NCI-H526 (cell line): Measurements from ENCODE around the gene C11orf42.

Experiments used
- DNase-seq, 2 experiments: peaks; one replicate each; lab custom pipeline; 2025; lab: John Stamatoyannopoulos, UW

Gene C11orf42, protein sequence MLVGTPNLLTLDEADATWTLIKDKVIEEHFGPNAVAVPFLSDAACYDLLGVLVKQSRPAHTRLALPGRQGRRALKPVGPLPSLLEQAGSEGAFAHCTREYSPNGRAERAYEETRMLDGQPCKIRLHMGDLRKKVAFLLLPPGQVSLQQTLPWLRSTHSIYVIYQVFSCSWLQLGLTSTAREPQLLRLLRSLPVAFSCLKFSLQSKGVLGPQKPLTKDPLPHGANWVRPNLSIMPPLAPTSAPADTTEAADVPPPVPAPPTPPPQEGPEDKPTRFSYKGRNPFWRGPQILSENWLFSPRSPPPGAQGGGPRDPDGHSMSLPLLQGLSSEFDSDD

DNA sequence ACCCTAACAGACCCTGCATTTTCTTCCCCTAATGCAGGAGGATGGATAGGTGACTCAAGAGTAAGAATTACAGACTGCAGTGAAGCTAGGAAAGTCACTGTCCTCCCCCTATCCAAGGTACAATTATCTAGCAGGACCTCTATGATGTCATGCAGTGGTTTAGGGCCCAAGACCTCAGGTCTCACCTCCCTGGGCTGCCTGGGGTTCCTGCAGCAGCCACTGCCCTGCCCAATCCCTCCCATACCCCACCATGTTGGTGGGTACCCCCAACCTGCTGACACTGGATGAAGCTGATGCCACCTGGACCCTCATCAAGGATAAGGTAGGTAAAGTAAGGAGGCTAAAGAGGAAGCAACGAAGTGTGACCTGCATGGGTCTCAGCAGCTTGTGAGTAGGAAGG lies at the start of gene C11orf42:
C11orf42 (plus strand) TSS at position 192 of the 400 bp plus-strand sequence; CDS start at position 251, 59 bp downstream.
- no peak for DNase-seq

DNA sequence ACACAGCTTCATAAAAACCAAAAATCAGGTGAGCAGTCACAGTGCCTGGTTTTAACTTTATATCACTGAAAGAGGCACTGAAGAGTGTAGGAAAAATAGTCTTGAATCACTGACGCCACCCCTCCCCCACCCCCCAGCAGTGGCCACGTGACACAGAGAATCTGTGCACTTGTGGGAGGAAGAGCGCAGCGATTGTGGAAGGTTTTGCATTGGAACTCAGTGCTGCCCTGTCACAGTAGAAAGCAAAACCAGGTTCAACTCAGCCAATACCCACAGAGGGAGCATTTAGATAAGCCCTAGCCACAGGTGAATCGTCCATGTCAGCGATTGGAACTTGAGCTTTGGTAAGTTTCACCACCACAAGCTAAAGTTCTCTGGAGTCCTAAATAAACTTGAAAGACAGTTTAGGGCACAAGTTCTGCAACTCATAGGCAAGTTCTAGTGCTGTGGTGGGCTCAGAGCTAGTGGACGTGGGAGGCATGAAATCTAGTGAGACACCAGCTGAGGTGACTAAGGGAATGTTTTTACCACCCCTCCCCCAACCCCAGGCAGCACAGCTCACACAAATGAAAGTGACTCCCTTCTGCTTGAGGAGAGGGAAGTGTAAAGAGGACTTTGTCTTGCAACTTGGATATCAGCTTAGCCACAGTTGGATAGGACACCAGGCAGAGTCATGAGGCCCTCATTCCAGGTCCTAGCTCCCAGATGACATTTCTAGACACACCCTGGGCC lies 48.6 kb upstream of the C11orf42 start:
- no peak for DNase-seq

DNA sequence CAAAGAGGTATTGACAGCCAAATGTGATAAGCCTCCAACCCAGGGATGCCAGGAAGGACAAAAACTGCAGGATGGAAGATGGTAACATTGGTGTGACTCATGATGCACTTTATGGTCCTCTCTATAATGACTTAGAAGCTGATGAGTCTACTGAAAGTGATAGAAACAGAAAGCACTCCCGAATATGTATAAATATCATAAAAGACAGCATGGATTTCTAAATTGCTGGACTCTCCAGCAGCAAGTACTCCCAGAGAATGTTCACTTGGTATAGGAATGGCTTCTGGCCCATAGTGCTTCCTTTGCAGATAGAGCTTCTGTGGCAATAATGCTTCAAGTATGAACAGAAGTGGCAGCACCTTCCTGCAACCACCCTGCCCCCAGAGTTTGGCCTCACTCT lies 35.1 kb upstream of the C11orf42 start, which contains the start of gene OR52B2:
OR52B2 (minus strand) TSS at position 101 of the 400 bp plus-strand sequence; CDS start at position 101, 0 bp downstream.
- DNase-seq, result no peak

DNA sequence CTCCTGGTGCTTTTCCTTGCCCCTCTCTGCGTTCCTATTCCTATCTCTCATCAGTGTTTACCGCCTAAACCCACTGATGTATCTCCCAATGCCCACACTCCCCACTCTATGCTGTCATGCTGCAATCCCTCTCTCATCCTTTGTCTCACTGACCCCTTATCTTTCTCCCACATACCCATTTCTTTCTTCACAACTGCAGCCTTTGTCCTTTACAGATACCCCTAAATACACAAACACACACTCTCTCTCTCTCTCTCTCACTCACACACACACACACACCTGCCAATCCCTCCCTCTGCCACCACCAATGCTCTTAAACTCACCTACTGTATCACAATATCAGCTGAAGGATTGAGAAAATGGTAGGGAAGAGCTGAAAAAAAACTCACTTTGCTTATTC lies 29.9 kb upstream of the C11orf42 start:
- no peak for DNase-seq

DNA sequence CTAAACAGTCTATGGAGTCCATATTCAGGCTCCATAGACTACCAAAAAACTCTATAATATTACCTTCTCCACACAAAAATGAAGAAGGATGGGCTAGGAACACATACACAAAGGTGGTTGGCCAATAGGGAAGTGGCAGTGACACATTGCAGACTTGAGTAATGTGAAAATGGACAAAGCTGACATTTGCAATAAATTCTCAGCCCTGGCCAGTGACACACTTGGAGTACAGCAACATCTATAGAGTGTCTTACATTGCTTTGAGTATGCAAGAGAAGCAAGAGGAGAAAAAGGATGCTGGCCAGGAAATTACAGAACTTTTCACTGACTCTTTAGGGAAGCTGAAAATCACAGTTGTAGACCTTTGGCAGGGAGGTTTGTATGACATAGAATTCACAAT lies 13.6 kb upstream of the C11orf42 start:
- no peak for DNase-seq

DNA sequence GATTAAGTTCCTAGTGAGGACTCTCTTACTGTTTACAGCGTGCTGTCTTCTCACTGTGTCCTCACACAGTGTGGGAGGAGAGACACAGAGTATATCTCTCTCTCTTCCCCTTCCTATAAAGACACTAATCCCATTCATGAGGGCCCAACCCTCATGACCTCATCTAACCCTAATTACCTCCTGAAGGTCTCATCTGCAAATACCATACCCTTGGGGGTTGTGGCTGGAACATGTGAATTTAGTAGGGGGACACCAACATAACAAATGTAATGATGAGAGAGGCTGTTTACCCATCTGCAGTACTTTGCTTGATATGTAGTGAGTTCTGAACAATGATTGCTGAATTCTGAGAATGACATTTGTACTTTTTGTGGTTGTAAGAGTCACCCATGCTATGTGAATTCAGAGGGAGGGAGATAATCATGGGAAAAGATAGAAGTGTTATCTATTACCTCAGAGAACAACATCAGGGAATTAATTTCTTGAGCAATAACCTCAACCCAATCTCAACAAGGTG lies 11.2 kb upstream of the C11orf42 start:
- no peak for DNase-seq

DNA sequence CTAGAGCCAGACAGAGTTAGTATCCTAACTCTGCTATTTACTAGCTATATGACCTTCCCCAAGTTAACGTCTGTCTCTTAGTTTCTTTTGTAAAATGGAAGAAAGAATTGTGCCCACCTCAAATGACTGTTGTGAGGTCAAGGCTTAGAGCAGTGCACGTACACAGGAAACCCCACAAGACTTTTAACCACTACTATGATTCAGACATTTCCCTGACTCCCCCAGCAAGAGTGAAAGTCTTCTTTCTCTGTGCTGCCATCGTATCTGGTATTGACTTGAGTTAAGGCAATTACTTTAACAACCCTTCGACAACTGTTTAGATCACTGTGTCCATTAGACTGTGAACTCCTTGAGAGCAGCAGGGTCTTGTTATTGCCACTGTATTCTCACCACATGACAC lies 9.0 kb upstream of the C11orf42 start:
- DNase-seq, result no peak

DNA sequence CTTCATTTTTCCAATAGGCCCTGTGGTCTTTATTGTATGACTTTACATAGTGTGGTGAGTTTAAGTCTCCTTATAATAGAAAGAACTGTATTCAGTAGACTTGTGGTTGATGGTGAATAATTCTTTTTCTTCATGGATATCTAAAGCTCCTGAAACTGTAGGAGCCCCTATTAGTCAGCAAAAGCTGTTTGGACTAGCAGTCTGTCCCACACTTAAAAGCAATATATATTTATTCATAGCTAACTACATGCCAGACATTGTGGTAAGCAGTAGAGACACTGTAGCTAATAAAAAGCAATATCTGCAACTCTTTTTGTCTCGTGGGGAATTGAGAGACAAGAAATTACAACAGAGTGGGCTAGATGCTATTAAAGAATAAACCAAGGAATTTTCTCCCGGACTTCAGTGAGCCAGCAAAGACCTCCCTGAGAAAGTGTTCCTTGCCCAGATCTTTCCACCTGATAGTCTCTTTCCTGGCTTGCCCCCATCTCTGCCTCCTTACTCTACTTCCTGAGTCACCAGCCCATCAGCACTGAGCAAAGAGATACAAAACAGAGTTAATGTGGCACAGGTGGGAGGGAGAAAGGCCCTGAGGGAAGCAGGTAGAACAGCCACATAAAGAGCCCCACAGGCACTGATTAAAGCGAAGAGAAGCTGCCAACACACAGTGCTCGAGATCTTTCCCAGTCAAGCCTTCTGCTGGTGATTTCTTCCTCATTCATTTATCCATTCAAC lies 7.7 kb upstream of the C11orf42 start:
- no peak for DNase-seq

DNA sequence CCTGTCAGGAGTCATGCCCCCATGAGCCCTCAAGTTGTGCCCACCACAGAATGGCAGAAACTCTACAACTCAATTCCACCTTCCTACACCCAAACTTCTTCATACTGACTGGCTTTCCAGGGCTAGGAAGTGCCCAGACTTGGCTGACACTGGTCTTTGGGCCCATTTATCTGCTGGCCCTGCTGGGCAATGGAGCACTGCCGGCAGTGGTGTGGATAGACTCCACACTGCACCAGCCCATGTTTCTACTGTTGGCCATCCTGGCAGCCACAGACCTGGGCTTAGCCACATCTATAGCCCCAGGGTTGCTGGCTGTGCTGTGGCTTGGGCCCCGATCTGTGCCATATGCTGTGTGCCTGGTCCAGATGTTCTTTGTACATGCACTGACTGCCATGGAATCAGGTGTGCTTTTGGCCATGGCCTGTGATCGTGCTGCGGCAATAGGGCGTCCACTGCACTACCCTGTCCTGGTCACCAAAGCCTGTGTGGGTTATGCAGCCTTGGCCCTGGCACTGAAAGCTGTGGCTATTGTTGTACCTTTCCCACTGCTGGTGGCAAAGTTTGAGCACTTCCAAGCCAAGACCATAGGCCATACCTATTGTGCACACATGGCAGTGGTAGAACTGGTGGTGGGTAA lies 6.1 kb upstream of the C11orf42 start, which contains the start of gene OR52W1:
OR52W1 (plus strand) TSS at position 51 of the 637 bp plus-strand sequence; CDS start at position 51, 0 bp downstream.
- DNase-seq, result no peak

DNA sequence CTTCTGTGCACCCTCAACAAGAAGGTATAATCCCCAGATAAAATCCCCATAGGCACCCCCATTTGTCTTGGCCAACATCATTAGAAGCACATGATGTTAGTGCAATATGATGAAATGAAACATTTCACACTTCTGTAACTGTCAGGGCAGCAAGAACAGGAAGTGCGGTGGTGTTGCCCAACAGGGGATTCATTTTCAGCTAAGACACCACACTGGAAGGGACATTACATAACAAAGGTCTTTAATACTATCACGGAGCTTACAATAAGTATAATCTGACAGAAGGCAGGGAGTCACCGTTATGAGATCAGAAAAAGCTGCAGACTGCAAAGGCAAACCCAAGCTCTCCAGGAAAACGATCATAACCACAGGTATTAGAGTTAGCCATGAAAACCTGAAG lies 4.4 kb upstream of the C11orf42 start:
- DNase-seq, result no peak

DNA sequence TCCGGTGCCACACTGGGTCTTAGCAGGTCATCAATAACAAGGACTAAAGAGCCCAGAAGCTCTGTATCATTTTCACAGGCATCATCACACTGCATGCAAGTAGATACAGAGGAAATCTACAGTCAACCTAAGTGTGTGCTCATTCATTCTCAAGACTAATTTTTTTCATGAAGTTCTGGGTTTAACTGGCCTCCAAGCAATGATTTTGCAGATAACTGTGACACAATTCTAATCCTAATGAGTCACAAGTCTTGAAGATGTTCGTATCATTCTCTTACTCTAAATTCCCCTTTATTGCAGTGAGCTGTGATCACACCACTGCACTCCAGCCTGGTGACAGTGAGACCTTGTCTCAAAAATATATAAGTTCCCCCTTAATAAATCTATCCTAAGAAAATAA lies 3.9 kb upstream of the C11orf42 start:
- DNase-seq, result no peak

DNA sequence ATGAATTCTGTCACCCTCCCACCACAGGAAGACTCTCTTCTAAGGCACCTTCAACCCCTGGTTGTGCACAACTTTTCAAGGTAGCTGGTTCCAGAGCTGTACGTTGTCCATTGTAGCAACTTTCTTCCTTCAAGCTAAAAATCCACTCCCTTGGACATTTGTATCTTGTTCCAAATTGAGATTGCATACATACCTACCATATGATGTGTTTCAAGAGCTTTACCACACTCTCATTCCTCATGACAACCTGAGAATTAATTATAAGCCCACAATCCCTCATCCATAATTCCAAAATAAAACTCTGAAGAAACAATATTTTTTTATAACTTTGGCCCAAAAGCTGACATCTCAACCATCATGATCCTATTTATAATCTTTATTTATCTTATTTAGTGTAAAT lies 3.3 kb upstream of the C11orf42 start:
- no peak for DNase-seq

DNA sequence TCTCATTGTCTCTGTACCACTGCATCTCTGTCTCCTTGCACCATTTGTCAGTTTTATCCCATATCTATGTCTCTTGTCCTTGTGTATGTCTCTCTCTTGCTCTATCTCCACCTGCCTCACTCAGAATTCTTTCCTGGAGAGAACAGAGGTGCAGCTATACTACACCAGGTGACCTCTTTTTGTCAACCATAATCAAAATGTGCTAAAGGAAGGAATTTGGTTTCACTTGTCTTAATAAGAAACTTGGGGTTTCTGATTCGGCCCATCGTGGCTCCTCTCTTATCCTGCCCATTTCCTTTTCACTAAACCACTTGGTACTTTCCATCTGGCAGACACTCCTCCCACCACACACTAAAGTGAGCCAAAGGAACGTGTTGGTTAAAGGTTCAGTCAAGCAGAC lies 2.0 kb upstream of the C11orf42 start:
- DNase-seq, result no peak

DNA sequence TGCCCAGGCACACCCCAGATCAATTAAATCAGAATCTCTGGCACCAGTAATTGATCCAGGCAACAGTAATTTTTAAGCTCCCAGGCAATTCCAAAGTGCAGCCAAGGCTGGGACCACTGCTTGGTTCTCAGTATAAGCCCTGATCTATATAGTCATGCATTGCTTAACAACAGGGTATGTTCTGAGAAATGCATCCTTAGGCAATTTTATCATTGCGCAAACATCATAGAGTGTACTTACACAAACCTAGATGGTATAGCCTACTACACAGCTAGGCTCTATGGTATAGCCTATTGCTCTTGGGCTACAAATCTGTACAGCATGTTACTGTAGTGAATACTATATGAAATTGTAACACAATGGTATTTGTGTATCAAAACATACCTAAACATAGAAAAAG lies 651 bp upstream of the C11orf42 start:
- DNase-seq, result no peak

DNA sequence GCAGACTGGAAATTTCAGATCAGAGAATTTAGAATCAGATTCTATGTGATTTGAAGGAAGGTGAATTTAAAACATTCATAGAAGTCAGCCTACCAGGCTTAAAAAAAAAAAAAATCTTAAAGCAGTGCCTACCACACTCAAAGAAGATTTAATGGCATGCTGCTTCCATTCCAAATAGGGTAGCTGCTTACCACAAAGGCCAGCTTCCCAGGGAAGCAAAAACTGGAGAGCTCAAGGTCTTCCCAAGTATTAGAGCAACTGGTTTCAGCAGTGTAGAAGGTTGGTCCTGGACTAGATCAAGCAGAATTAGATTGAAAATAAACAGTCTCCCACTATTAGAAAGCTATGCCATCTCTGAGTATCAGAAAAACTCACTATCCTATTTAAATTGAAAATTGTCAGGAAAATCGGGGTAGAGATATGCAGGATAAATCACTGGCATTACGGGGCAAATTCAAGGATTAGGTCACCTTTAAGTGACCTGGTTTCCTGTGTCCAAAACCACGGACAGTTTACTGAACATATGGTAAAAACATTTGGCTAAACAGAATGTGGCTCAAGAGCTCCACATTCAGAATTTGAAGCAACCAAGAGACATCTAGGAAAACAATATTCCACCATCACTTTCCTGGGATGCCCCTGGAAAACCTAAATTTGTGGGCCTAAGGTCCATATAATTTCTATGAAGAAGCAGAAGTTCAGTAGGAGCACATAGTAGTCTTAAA lies 1.3 kb downstream of the C11orf42 start:
- no peak for DNase-seq

DNA sequence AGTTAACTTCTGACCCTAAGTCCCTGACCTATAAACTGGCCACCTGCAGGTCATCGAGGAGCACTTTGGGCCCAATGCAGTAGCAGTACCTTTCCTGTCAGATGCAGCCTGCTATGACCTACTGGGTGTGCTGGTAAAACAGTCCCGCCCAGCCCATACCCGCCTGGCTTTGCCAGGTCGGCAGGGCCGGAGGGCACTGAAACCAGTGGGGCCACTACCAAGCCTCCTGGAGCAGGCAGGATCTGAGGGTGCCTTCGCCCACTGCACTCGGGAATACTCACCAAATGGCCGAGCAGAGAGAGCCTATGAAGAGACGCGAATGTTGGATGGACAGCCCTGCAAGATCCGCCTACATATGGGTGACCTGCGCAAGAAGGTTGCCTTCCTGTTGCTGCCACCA lies 4.4 kb downstream of the C11orf42 start:
- DNase-seq, result no peak

DNA sequence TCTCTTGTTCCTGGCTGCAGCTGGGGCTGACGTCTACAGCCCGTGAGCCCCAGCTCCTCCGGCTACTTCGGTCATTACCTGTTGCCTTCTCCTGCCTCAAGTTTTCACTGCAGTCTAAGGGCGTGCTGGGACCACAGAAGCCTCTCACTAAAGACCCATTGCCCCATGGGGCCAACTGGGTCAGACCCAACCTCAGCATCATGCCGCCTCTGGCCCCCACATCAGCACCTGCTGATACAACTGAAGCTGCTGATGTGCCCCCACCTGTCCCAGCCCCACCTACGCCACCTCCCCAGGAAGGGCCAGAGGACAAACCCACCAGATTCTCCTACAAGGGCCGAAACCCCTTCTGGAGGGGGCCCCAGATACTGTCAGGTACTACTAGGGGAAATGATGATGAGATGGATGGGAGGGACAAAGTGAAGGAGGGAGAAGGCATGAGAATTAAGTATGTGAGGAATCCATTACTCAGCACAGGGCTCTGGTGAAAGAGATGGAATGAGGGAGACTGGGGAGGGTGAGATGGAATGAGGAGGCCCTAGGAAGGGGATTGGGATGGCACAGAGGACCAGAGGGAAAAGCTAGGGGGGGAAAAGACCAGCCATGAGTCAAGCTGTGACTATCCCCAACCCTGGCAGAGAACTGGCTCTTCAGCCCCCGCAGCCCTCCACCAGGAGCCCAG lies 5.1 kb downstream of the C11orf42 start:
- DNase-seq, result no peak

DNA sequence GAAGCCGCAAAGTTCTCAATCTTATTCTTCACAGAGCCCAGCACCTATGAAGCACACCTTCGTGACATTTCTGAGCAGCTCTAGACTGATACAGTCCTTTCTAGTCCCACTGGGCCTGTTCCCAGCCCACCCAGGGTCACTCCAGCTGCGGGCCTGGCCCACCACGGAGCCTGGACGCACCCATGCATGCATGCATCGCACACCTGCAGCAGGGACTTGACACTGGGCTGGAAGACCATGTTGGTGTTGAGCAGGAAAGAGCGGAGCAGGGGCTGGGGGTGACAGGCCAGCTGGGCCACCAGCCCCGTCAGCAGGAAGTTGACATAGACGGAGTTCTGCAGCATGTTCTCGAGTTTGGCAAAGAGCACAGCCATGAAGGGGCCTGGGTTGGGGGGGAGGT lies 9.2 kb downstream of the C11orf42 start:
- no peak for DNase-seq

DNA sequence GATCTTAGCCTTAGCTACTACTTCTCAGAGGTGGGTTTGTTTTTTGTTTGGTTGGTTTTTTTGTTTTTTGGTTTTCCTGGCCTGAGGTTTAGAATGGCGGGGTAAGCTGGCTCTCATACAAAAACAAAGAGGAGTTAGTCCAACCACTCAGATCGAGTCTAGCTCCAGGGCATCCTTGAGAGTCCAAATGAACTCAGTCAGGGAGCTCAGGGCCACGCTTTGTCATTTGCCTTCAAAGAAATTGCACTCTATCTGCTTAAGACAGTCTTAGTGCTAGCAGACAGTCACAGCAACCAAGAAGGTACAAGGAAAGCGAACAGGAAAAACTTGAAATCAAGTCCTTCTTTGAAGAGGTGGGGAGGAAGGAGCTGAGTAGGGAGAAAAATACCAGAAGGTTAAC lies 11.1 kb downstream of the C11orf42 start:
- no peak for DNase-seq

DNA sequence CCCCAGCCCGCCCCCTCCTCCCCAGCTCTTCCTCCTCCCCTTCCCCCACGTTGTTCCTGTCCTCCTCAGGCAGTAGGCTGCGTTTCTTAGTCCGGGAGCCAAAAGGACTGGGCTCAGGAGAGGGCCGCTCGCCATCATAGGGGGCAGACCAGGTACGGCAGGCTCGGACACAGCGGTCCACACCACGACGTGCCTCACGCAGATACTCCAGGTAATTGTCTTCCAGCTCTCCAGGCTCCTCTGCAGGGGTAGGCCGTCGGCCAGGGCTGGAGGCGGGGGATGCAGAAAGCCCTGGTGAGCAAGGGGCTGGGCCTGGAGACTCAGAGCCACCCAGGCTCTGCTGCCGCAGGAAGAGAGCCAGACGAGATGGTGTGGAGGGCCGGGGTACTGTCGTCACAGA lies 12.4 kb downstream of the C11orf42 start:
- DNase-seq, result no peak

DNA sequence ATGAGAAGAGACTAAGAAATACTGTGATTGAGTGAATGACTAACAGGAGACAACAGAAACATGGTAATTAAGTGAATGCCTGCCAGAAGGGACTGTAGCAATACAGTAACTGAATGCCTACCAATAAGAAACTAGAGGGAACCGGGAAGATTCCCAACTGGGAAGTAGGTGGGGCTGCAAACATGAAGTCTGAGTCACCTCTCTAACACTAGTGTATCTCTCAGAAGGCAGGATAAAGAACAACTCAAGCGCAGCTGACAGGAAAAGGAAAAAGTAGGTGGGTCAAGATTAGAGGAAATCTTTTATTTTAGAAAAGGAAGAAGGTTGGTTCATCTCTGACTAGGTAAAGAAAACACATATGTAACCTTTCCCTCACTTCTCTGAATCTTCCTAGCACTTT lies 14.0 kb downstream of the C11orf42 start:
- DNase-seq, result no peak
